Testis (tissue), 3 donors: ENCODE results near the gene PLCL1. TPM values are rescaled to one million over a fixed set of nuclear protein-coding genes. Genes with fewer than 3 reads are reported as not detected.

ENCODE experiments used
- DNase-seq: peaks from one replicate; pipeline ENCODE4 v3.0.0-alpha.2; 2019
- H3K27ac ChIP-seq, 2 donors: fragments of 200-600 bp; sonication (generic); one replicate each; pipeline ENCODE4 v1.5.1; 2019
- H3K27me3 ChIP-seq: fragments of 200-600 bp; sonication (generic); one replicate; pipeline ENCODE4 v1.5.1; 2019
- H3K36me3 ChIP-seq: fragments of 200-600 bp; sonication (generic); one replicate; pipeline ENCODE4 v1.5.1; 2017; ENCODE audit warnings: low read depth; ENCODE audit errors: missing control alignments
- H3K4me1 ChIP-seq: fragments of 200-600 bp; sonication (generic); one replicate; pipeline ENCODE4 v1.5.1; 2019
- H3K4me3 ChIP-seq, 2 donors: fragments of 200-600 bp; sonication (generic); one replicate each; pipeline ENCODE4 v1.5.1; 2017 to 2019
- H3K9me3 ChIP-seq: fragments of 200-600 bp; sonication (generic); one replicate; pipeline ENCODE4 v1.5.1; 2017
- CTCF ChIP-seq, 3 experiments: fragments of 450-650 bp in 2 of 3; fragments of 200-600 bp in 1 of 3; sonication (generic) in 1 of 3; IDR thresholded peaks; one replicate each; pipeline ENCODE4 v1.5.1; 2016 to 2019; ENCODE audit warnings: antibody characterized with exemption in 3 of 3, mild to moderate bottlenecking in 2 of 3, moderate library complexity in 1 of 3
- POLR2A ChIP-seq: fragments of 450-650 bp; IDR thresholded peaks from one replicate; pipeline ENCODE4 v1.6.1; 2017; ENCODE audit warnings: antibody characterized with exemption, mild to moderate bottlenecking, moderate library complexity
- WGBS, 2 donors: methylation state at CpG; one replicate each; pipeline ENCODE4 v1.1.5; 2018; 5-methylcytosine and 5-hydroxymethylcytosine counted together
- intact Hi-C: fragments of 100-400 bp; cut with DNase I; formaldehyde crosslinking; loops from one replicate; pipeline ENCODE4 v1.15.1; 2023; ENCODE audit warnings: low total_unique reads
- polyA plus RNA-seq: library from polyadenylated mRNA; stranded (reverse); fragments of 350-450 nt; fragmentation: Illumina TruSeq; extraction: RNeasy Lipid Tissue Mini Kit (QIAGEN cat#74804); gene quantifications from one replicate; pipeline ENCODE4 v1.2.3, GENCODE V29; 2014; ENCODE audit warnings: low read depth, low replicate concordance; ENCODE audit not compliant: insufficient read depth
- total RNA-seq, 2 donors: library from RNA; depleted of rRNA; stranded (reverse); fragments of >200 nt; gene quantifications; one replicate each; pipeline ENCODE4 v1.2.3, GENCODE V29; 2016

The PLCL1 gene
- total and polyA plus RNA-seq, 3 donors from 2014 or later: 2.1 to 2.6 (median 2.4) TPM

GRCh38 chr2:197846777-197847176 is 42.4 kb downstream of the PLCL1 start:
- 53 to 74% methylated on average over 3 of the region's 3 CpGs for WGBS, 2 donors
- H3K27ac ChIP-seq: no peak overlapping the region
- TF ChIP-seq CTCF (IDR thresholded peaks at IDR 0.05): no peak
- TF ChIP-seq POLR2A: no peak
- no peaks in the 10 kb centered on the region for H3K27me3 ChIP-seq
- DNase-seq: no peak
- no peaks in the 10 kb centered on the region for H3K9me3 ChIP-seq
- H3K4me3 ChIP-seq: no peak overlapping the region
- no peaks in the 10 kb centered on the region for H3K36me3 ChIP-seq
- no peaks in the 10 kb centered on the region for H3K4me1 ChIP-seq
- intact Hi-C loops: no loop called here

- H3K4me1 ChIP-seq: no peaks in the 10 kb centered on the region
- no peak for TF ChIP-seq POLR2A
- TF ChIP-seq CTCF (IDR thresholded peaks at IDR 0.05): no peak
- H3K9me3 ChIP-seq: no peaks in the 10 kb centered on the region
- DNase-seq: no peak
- no peak overlapping the region for H3K27ac ChIP-seq
- H3K27me3 ChIP-seq: no peaks in the 10 kb centered on the region
- intact Hi-C loops: no loop called here
- no peaks in the 10 kb centered on the region for H3K36me3 ChIP-seq
- 81 to 84% methylated on average over 7 of the region's 7 CpGs for WGBS, 2 donors
- no peak overlapping the region for H3K4me3 ChIP-seq
Measured at GRCh38 chr2:197847651-197848401, 43.4 kb downstream of the PLCL1 start.

GRCh38 chr2:197848602-197849001 is 44.2 kb downstream of the PLCL1 start:
- Histone ChIP-seq H3K36me3 (no peaks in the 10 kb centered on the region), H3K27me3 (no peaks in the 10 kb centered on the region), H3K27ac (no peak overlapping the region), H3K4me3 (no peak overlapping the region), H3K4me1 (no peaks in the 10 kb centered on the region), H3K9me3 (no peaks in the 10 kb centered on the region)
- TF ChIP-seq CTCF (IDR thresholded peaks at IDR 0.05) (no peak), POLR2A (no peak)
- no peak for DNase-seq
- intact Hi-C loops: no loop called here
- 85 to 90% methylated on average over 2 of the region's 2 CpGs for WGBS, 2 donors

GRCh38 chr2:197850882-197851450 is 46.6 kb downstream of the PLCL1 start:
- Histone ChIP-seq H3K27ac (no peak overlapping the region), H3K9me3 (no peaks in the 10 kb centered on the region), H3K4me1 (no peaks in the 10 kb centered on the region), H3K36me3 (no peaks in the 10 kb centered on the region), H3K27me3 (no peaks in the 10 kb centered on the region), H3K4me3 (no peak overlapping the region)
- TF ChIP-seq CTCF (IDR thresholded peaks at IDR 0.05) (no peak), POLR2A (no peak)
- WGBS, 2 donors: 81% methylated on average over 5 of the region's 5 CpGs
- no peak for DNase-seq
- intact Hi-C loops: no loop called here

- no peaks in the 10 kb centered on the region for H3K36me3 ChIP-seq
- 84 to 86% methylated on average over 1 of the region's 1 CpG for WGBS, 2 donors
- no peaks in the 10 kb centered on the region for H3K27me3 ChIP-seq
- H3K4me1 ChIP-seq: no peaks in the 10 kb centered on the region
- no peaks in the 10 kb centered on the region for H3K9me3 ChIP-seq
- H3K4me3 ChIP-seq: no peak overlapping the region
- intact Hi-C loops: no loop called here
- DNase-seq: no peak
- TF ChIP-seq CTCF (IDR thresholded peaks at IDR 0.05) (no peak), POLR2A (no peak)
- H3K27ac ChIP-seq: no peak overlapping the region
Measured at GRCh38 chr2:197851451-197851850, 47.1 kb downstream of the PLCL1 start.
